SK-N-SH (cell line): Measurements from ENCODE around the gene CDC42BPG. TPM values are rescaled to one million over a fixed set of nuclear protein-coding genes. Genes with fewer than 3 reads are reported as not detected.
A peak's percentile ranks its signal among the peaks of the same experiment; 100 is the strongest.

Experiments used
- CTCF ChIA-PET: fragments of 300-600, 350-600 bp; formaldehyde crosslinking; extraction: SDS; loops from one replicate; lab custom pipeline; 2021; lab: Yijun Ruan, JAX
- POLR2A ChIA-PET: fragments of 350-600 bp; sonication (Branson Sonifier 250); formaldehyde crosslinking; extraction: SDS; loops from one replicate; lab custom pipeline; 2020; ENCODE audit warnings: antibody characterized with exemption, inconsistent platforms; lab: Yijun Ruan, JAX
- DNase-seq: peaks from one replicate; pipeline ENCODE4 v3.0.0; 2012
- H2AFZ ChIP-seq: fragments of 200-600 bp; sonication (generic); 2 replicates; pipeline ENCODE4 v1.8.1; 2016; ENCODE audit warnings: antibody characterized with exemption, mild to moderate bottlenecking, low read depth
- H3F3A ChIP-seq: fragments of 200-600 bp; sonication (generic); replicated peaks from 2 replicates; pipeline ENCODE3; 2016; ENCODE audit warnings: antibody characterized with exemption, mild to moderate bottlenecking; ENCODE audit not compliant: insufficient read depth
- H3K27ac ChIP-seq, 2 experiments: fragments of 200-500 bp in 1 of 2; fragments of 200-600 bp in 1 of 2; sonication (Bioruptor generic) in 1 of 2; sonication (generic), shearing (Covaris generic) in 1 of 2; 2 replicates each; pipeline versions ENCODE4 v1.5.1 to v1.6.1; 2014 to 2016; ENCODE audit warnings: low read depth in 2 of 2, inconsistent platforms in 1 of 2, low read length in 1 of 2, mild to moderate bottlenecking in 1 of 2, mixed read lengths in 1 of 2
- H3K27me3 ChIP-seq: fragments of 200-600 bp; sonication (generic), shearing (Covaris generic); 2 replicates; pipeline ENCODE4 v1.6.1; 2016; ENCODE audit warnings: mixed run types; ENCODE audit not compliant: insufficient read depth
- H3K36me3 ChIP-seq, 2 experiments: fragments of 200-500 bp in 1 of 2; fragments of 200-600 bp in 1 of 2; sonication (Bioruptor generic) in 1 of 2; sonication (generic) in 1 of 2; replicated peaks in 1 of 2; 2 replicates each; pipeline versions ENCODE3 to v1.5.1; 2014 to 2016; ENCODE audit warnings: low read length in 1 of 2, mild to moderate bottlenecking in 1 of 2; ENCODE audit not compliant: insufficient read depth in 2 of 2, control insufficient read depth in 1 of 2
- H3K4me1 ChIP-seq, 2 experiments: fragments of 200-500 bp in 1 of 2; fragments of 200-600 bp in 1 of 2; sonication (Bioruptor generic) in 1 of 2; sonication (generic), shearing (Covaris generic) in 1 of 2; 2 replicates each; pipeline versions ENCODE4 v1.5.1 to v1.6.1; 2014 to 2016; ENCODE audit warnings: low read depth in 1 of 2, low read length in 1 of 2, mixed run types in 1 of 2; ENCODE audit not compliant: insufficient read depth in 2 of 2, control insufficient read depth in 1 of 2
- H3K4me2 ChIP-seq: fragments of 200-600 bp; sonication (generic), shearing (Covaris generic); 2 replicates; pipeline ENCODE4 v1.6.1; 2017; ENCODE audit warnings: mixed run types
- H3K4me3 ChIP-seq, 2 experiments: fragments of 200-500 bp in 1 of 2; fragments of 200-600 bp in 1 of 2; sonication (Bioruptor generic) in 1 of 2; sonication (generic), shearing (Covaris generic) in 1 of 2; 2 replicates each; pipeline versions ENCODE4 v1.5.1 to v1.8.1; 2014 to 2016; ENCODE audit warnings: low read depth in 2 of 2, inconsistent platforms in 1 of 2, low read length in 1 of 2, mild to moderate bottlenecking in 1 of 2, mixed read lengths in 1 of 2, moderate library complexity in 1 of 2
- H3K79me2 ChIP-seq: fragments of 200-600 bp; sonication (generic); 2 replicates; pipeline ENCODE4 v1.8.1; 2017; ENCODE audit warnings: mild to moderate bottlenecking; ENCODE audit not compliant: insufficient read depth
- H3K9ac ChIP-seq: fragments of 200-600 bp; sonication (generic); 2 replicates; pipeline ENCODE4 v1.6.1; 2017; ENCODE audit warnings: mixed run types
- H3K9me2 ChIP-seq: fragments of 200-600 bp; sonication (generic); 2 replicates; pipeline ENCODE4 v1.6.1; 2017; ENCODE audit warnings: mixed run types
- H3K9me3 ChIP-seq: fragments of 200-600 bp; sonication (generic); 2 replicates; pipeline ENCODE4 v1.6.1; 2017; ENCODE audit warnings: mixed run types, mild to moderate bottlenecking, moderate library complexity
- H4K20me1 ChIP-seq: fragments of 200-600 bp; sonication (generic); 2 replicates; pipeline ENCODE4 v1.6.1; 2017; ENCODE audit warnings: mild to moderate bottlenecking, mixed run types; ENCODE audit not compliant: insufficient read depth
- CHD2 ChIP-seq: fragments of 150-350 bp; IDR thresholded peaks from 2 replicates; pipeline ENCODE4 v1.6.1; 2018; ENCODE audit warnings: low read length; ENCODE audit not compliant: partially characterized antibody
- ELF1 ChIP-seq: IDR thresholded peaks from 2 replicates; pipeline ENCODE4 v1.4.0; 2012
- EP300 ChIP-seq, 2 experiments: IDR thresholded peaks; 2 replicates each; pipeline versions ENCODE4 v1.4.0 to v1.6.1; 2012; ENCODE audit warnings: borderline replicate concordance in 1 of 2, low read depth in 1 of 2, low read length in 1 of 2
- EZH2phosphoT487 ChIP-seq: fragments of 200-600 bp; sonication (generic); IDR thresholded peaks from 2 replicates; pipeline ENCODE4 v1.6.1; 2017; ENCODE audit warnings: low read depth, mixed run types, mild to moderate bottlenecking, antibody characterized with exemption, moderate library complexity, borderline replicate concordance
- FOSL2 ChIP-seq: IDR thresholded peaks from 2 replicates; pipeline ENCODE4 v1.4.0; 2012; ENCODE audit warnings: low read depth, mild to moderate bottlenecking, moderate library complexity, borderline replicate concordance
- FOXJ3 ChIP-seq: sonication (generic); formaldehyde crosslinking; IDR thresholded peaks from 2 replicates; pipeline ENCODE4 v1.5.1; 2020; ENCODE audit warnings: mild to moderate bottlenecking, missing genetic modification reagents
- FOXM1 ChIP-seq: IDR thresholded peaks from 2 replicates; pipeline ENCODE4 v1.4.0; 2012; ENCODE audit warnings: low read depth, mild to moderate bottlenecking
- GABPA ChIP-seq: IDR thresholded peaks from 2 replicates; pipeline ENCODE4 v1.4.0; 2012; ENCODE audit warnings: low read depth, mild to moderate bottlenecking
- GATA2 ChIP-seq: sonication (generic); formaldehyde crosslinking; IDR thresholded peaks from 2 replicates; pipeline ENCODE4 v1.5.0; 2020; ENCODE audit warnings: mild to moderate bottlenecking, missing genetic modification reagents
- JUND ChIP-seq: IDR thresholded peaks from 2 replicates; pipeline ENCODE4 v1.4.0; 2012
- NRF1 ChIP-seq: IDR thresholded peaks from 2 replicates; pipeline ENCODE4 v1.6.1; 2012; ENCODE audit warnings: low read depth, mild to moderate bottlenecking, low read length
- POLR2AphosphoS5 ChIP-seq: IDR thresholded peaks from 2 replicates; pipeline ENCODE4 v1.6.1; 2012; ENCODE audit warnings: low read depth, low read length
- RAD21 ChIP-seq: IDR thresholded peaks from 2 replicates; pipeline ENCODE4 v1.6.1; 2012; ENCODE audit warnings: mild to moderate bottlenecking, low read length
- RCOR1 ChIP-seq: fragments of 150-350 bp; IDR thresholded peaks from 2 replicates; pipeline ENCODE4 v1.6.1; 2017; ENCODE audit warnings: antibody characterized with exemption, low read length
- RFX5 ChIP-seq: IDR thresholded peaks from 2 replicates; pipeline ENCODE4 v1.6.1; 2012; ENCODE audit warnings: mild to moderate bottlenecking, improper control_type of control experiment, low read length
- RXRA ChIP-seq: IDR thresholded peaks from 2 replicates; pipeline ENCODE4 v1.4.0; 2012; ENCODE audit warnings: low read depth, mild to moderate bottlenecking, borderline replicate concordance
- SIN3A ChIP-seq: IDR thresholded peaks from 2 replicates; pipeline ENCODE4 v1.6.1; 2012; ENCODE audit warnings: low read depth, mild to moderate bottlenecking, low read length, moderate library complexity, borderline replicate concordance
- TAF1 ChIP-seq: IDR thresholded peaks from 2 replicates; pipeline ENCODE4 v1.6.1; 2012; ENCODE audit warnings: low read depth, mild to moderate bottlenecking, low read length, moderate library complexity, borderline replicate concordance
- YY1 ChIP-seq: IDR thresholded peaks from 2 replicates; pipeline ENCODE4 v1.4.0; 2012; ENCODE audit warnings: low read depth, mild to moderate bottlenecking
- WGBS: methylation state at CpG from one replicate; pipeline ENCODE4 v1.1.6; 2017; ENCODE audit warnings: low lambda C conversion rate; 5-methylcytosine and 5-hydroxymethylcytosine counted together
- polyA plus RNA-seq, 3 experiments: library from polyadenylated mRNA; depleted of rRNA; stranded (reverse); fragments of >200 nt; gene quantifications; 2 replicates each; pipeline ENCODE4 v1.2.3, GENCODE V29; 2012
- TF ChIP-seq, protein P1 (sequence below): IDR thresholded peaks from 2 replicates; pipeline ENCODE4 v1.4.0; 2012; ENCODE audit warnings: low read depth
- TF ChIP-seq, protein P2 (sequence below): IDR thresholded peaks from 2 replicates; pipeline ENCODE4 v1.4.0; 2012; ENCODE audit warnings: low read depth, borderline replicate concordance
- TF ChIP-seq, protein P3 (sequence below): IDR thresholded peaks from 2 replicates; pipeline ENCODE4; 2012
- TF ChIP-seq, protein P4 (sequence below): fragments of 150-350 bp; IDR thresholded peaks from 2 replicates; pipeline ENCODE4 v1.6.1; 2017; ENCODE audit warnings: antibody characterized with exemption, low read length, low read depth, borderline replicate concordance
- TF ChIP-seq, protein P5 (sequence below): IDR thresholded peaks from 2 replicates; pipeline ENCODE4 v1.4.0; 2012; ENCODE audit warnings: low read depth, borderline replicate concordance

Gene CDC42BPG
- polyA plus RNA-seq, 1 of the 3 experiments (the other 2 are of a cell fraction): 0.33 TPM

DNA sequence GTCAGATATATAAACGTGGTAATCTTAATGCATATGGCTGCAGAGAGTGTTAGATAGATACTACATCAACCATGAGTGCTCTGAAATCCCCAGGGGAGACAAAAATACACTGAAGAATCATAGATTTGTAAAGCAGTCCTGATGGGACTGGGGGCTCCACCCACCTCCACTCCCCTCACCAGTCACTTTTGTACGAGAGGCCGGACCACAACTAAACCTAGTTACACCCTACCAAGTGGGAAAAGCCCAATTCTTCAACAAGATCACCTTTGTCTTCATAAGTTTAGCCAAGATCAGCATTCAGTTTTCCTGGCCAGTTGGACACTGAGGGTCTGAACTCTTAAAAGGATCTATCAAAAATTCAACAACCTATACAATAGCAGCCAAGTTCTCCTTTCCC is 67.6 kb downstream of the CDC42BPG start (continued):
- no peak for TF ChIP-seq RXRA
- TF ChIP-seq CHD2: no peak
- no peak for TF ChIP-seq JUND
- no peak for TF ChIP-seq EP300 (IDR thresholded peaks at IDR 0.05; ENCODE audit: borderline replicate concordance in 1 of 2, low read depth in 1 of 2, low read length in 1 of 2)
- TF ChIP-seq FOXM1: no peak
- TF ChIP-seq, protein P1, sequence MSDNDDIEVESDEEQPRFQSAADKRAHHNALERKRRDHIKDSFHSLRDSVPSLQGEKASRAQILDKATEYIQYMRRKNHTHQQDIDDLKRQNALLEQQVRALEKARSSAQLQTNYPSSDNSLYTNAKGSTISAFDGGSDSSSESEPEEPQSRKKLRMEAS: no peak
- TF ChIP-seq EZH2phosphoT487: no peak
- no peak for TF ChIP-seq POLR2AphosphoS5
- TF ChIP-seq RAD21: no peak
- TF ChIP-seq RCOR1: no peak
- TF ChIP-seq YY1: no peak
- no peak for TF ChIP-seq RFX5

DNA sequence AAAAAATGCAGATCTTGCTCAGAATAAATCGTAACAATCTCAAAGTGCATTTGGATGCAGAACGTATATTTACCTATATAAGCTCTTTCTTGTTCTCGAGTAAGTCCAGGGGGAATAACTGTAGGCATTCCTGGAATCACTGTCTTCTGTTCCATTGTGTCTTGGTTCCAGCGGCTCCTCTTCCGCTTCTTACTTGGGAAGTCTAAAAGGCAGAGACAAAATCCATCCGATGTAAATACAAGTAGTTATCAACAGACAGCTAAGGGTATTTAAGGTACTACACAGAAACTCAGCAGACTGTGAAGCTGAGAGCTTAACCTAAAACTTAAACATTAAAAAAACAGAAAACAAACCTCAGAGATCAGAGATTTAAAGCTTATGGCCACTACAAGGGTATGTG is 68.0 kb downstream of the CDC42BPG start:
- Histone ChIP-seq H3K27me3 (no peaks in the 10 kb centered on the region), H3K9me2 (no peaks in the 10 kb centered on the region), H2AFZ (no peak overlapping the region), H3K4me1 (peaks cover 17 to 19% of the 10 kb centered on the region in 2 experiments), H3K4me3 (peak overlapping the region; percentile 77 to 83), H3F3A (peaks cover 22% of the 10 kb centered on the region), H3K79me2 (peaks cover 61% of the 10 kb centered on the region), H3K27ac (no peak overlapping the region), H4K20me1 (peaks cover 61% of the 10 kb centered on the region), H3K9me3 (no peaks in the 10 kb centered on the region), H3K9ac (peak overlapping the region; percentile 64; the same call in 1 of the 2 replicates), H3K4me2 (peak overlapping the region; percentile 89), H3K36me3 (peaks cover 59% of the 10 kb centered on the region in 2 experiments)
- CTCF ChIA-PET: interaction anchor here (0.6 to 6.1 kb wide), 8 partner anchors 9 to 89 kb away, joined by 3 to 47 read pairs (median 4); no protein-coding TSS in a partner anchor
- POLR2A ChIA-PET: interaction anchor here (0.9 to 1.6 kb wide), 2 partner anchors 14 to 17 kb away, joined by 3 to 5 read pairs; partner anchors contain the start of gene PYGM
- WGBS: 57% methylated on average over 6 of the region's 6 CpGs
- DNase-seq: no peak
- TF ChIP-seq ELF1 (no peak), NRF1 (no peak), GATA2 (CRISPR knock-in tag) (no peak), RCOR1 (no peak), TAF1 (no peak), CHD2 (no peak), RAD21 (no peak), FOXJ3 (no peak), EZH2phosphoT487 (no peak), FOSL2 (no peak), RFX5 (no peak), SIN3A (no peak), EP300 (IDR thresholded peaks at IDR 0.05; ENCODE audit: borderline replicate concordance in 1 of 2, low read depth in 1 of 2, low read length in 1 of 2) (no peak), GABPA (no peak)
- TF ChIP-seq, protein P2, sequence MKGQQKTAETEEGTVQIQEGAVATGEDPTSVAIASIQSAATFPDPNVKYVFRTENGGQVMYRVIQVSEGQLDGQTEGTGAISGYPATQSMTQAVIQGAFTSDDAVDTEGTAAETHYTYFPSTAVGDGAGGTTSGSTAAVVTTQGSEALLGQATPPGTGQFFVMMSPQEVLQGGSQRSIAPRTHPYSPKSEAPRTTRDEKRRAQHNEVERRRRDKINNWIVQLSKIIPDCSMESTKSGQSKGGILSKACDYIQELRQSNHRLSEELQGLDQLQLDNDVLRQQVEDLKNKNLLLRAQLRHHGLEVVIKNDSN: no peak
- TF ChIP-seq, protein P3, sequence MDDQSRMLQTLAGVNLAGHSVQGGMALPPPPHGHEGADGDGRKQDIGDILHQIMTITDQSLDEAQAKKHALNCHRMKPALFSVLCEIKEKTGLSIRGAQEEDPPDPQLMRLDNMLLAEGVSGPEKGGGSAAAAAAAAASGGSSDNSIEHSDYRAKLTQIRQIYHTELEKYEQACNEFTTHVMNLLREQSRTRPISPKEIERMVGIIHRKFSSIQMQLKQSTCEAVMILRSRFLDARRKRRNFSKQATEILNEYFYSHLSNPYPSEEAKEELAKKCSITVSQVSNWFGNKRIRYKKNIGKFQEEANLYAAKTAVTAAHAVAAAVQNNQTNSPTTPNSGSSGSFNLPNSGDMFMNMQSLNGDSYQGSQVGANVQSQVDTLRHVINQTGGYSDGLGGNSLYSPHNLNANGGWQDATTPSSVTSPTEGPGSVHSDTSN: no peak
- TF ChIP-seq, protein P4, sequence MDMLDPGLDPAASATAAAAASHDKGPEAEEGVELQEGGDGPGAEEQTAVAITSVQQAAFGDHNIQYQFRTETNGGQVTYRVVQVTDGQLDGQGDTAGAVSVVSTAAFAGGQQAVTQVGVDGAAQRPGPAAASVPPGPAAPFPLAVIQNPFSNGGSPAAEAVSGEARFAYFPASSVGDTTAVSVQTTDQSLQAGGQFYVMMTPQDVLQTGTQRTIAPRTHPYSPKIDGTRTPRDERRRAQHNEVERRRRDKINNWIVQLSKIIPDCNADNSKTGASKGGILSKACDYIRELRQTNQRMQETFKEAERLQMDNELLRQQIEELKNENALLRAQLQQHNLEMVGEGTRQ: no peak
- TF ChIP-seq, protein P5, sequence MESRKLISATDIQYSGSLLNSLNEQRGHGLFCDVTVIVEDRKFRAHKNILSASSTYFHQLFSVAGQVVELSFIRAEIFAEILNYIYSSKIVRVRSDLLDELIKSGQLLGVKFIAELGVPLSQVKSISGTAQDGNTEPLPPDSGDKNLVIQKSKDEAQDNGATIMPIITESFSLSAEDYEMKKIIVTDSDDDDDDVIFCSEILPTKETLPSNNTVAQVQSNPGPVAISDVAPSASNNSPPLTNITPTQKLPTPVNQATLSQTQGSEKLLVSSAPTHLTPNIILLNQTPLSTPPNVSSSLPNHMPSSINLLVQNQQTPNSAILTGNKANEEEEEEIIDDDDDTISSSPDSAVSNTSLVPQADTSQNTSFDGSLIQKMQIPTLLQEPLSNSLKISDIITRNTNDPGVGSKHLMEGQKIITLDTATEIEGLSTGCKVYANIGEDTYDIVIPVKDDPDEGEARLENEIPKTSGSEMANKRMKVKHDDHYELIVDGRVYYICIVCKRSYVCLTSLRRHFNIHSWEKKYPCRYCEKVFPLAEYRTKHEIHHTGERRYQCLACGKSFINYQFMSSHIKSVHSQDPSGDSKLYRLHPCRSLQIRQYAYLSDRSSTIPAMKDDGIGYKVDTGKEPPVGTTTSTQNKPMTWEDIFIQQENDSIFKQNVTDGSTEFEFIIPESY: no peak
